Fibroblast of mammary gland (primary cell): ENCODE data around the gene AREG.

Experiments
- DNase-seq: peaks from one replicate; pipeline ENCODE4 v3.0.0-alpha.2; 2010; ENCODE audit warnings: low read depth
- H3K4me3 ChIP-seq: 2 replicates; pipeline ENCODE4 v1.5.1; 2011; ENCODE audit warnings: low read depth, mild to moderate bottlenecking, low read length, moderate library complexity; ENCODE audit not compliant: control insufficient read depth
- CTCF ChIP-seq: conservative IDR thresholded peaks from 2 replicates; pipeline ENCODE4 v1.5.1; 2011; ENCODE audit warnings: low read depth, low read length, inconsistent platforms; ENCODE audit not compliant: control insufficient read depth, insufficient read depth

The AREG gene

DNA sequence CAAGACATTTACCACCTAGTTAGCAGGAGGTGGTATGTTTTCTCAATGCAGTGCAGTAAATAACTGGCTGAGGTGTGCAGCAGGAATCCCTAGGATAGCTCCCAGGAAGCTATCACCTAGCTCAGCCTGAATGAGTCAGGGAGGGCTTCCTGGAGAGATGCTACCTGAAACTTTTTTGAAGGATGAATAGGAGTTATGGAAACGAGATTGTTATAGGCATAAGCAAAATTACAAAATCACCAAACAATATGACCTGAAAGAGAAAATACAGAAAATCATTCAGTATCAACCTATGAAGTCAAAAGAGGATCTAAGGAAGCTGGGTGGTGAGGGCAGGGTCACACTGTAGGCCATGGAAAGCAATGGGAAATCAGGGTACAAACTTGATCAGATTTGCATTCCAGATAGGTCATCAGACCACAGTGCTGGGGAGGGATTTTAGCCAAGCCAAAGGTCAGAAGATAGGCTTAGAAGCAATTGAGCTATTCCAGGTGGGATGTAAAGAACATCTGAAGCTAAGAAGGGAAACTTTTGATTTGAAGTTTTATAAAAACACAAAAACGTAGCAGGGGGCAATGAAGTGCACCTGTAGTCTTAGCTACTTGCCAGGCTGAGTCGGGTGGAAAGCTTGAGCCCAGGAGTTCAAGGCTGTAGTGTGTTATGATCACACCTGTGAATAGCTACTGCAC is 11.3 kb downstream of the AREG start:
- no peak for TF ChIP-seq CTCF
- H3K4me3 ChIP-seq = no peak overlapping the region
- DNase-seq = peak; percentile 34

DNA sequence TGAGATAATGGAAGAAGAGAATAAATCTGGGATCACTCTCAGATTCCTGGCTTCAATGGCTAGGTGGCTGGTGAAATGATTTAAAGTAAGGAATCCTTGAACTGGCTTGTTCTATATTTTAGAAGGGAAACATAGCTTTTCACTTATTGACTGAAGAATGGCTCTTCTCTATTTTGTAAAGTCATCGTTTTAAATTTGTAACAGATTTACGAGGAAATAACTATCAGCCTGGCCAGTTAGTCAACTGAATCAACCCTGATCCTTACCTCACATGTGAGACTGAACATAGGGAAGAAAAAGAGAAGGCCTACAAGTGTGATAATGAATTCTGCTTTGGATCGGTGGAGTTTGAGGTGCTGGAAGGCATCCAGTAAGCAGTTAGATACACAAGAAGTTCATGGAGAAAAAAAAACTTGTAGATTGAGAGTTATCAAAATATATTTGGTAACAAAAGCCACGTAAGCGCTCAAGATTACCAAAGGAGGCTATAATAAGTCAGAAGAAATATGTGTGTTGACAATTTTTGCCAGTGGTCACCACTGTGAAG is 12.0 kb downstream of the AREG start:
- TF ChIP-seq CTCF = no peak
- no peak overlapping the region for H3K4me3 ChIP-seq
- DNase-seq = no peak

GRCh38 chr4:74460833-74461232 is 15.9 kb downstream of the AREG start:
- DNase-seq = no peak
- TF ChIP-seq CTCF = no peak

GRCh38 chr4:74463123-74463522 is 18.2 kb downstream of the AREG start:
- no peak for DNase-seq
- TF ChIP-seq CTCF = no peak
- H3K4me3 ChIP-seq = no peak overlapping the region

More at GRCh38 chr4:74460833-74461232, 15.9 kb downstream of the AREG start:
- no peak overlapping the region for H3K4me3 ChIP-seq

GRCh38 chr4:74464291-74464690 is 19.4 kb downstream of the AREG start:
- DNase-seq = peak; percentile 35
- no peak for TF ChIP-seq CTCF

GRCh38 chr4:74466242-74466641 is 21.3 kb downstream of the AREG start:
- DNase-seq = no peak
- no peak overlapping the region for H3K4me3 ChIP-seq
- no peak for TF ChIP-seq CTCF

More at GRCh38 chr4:74464291-74464690, 19.4 kb downstream of the AREG start:
- no peak overlapping the region for H3K4me3 ChIP-seq
